ENCODE results near the gene USP25.

Gene USP25, protein sequence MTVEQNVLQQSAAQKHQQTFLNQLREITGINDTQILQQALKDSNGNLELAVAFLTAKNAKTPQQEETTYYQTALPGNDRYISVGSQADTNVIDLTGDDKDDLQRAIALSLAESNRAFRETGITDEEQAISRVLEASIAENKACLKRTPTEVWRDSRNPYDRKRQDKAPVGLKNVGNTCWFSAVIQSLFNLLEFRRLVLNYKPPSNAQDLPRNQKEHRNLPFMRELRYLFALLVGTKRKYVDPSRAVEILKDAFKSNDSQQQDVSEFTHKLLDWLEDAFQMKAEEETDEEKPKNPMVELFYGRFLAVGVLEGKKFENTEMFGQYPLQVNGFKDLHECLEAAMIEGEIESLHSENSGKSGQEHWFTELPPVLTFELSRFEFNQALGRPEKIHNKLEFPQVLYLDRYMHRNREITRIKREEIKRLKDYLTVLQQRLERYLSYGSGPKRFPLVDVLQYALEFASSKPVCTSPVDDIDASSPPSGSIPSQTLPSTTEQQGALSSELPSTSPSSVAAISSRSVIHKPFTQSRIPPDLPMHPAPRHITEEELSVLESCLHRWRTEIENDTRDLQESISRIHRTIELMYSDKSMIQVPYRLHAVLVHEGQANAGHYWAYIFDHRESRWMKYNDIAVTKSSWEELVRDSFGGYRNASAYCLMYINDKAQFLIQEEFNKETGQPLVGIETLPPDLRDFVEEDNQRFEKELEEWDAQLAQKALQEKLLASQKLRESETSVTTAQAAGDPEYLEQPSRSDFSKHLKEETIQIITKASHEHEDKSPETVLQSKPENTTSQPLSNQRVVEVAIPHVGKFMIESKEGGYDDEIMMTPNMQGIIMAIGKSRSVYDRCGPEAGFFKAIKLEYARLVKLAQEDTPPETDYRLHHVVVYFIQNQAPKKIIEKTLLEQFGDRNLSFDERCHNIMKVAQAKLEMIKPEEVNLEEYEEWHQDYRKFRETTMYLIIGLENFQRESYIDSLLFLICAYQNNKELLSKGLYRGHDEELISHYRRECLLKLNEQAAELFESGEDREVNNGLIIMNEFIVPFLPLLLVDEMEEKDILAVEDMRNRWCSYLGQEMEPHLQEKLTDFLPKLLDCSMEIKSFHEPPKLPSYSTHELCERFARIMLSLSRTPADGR

DNA sequence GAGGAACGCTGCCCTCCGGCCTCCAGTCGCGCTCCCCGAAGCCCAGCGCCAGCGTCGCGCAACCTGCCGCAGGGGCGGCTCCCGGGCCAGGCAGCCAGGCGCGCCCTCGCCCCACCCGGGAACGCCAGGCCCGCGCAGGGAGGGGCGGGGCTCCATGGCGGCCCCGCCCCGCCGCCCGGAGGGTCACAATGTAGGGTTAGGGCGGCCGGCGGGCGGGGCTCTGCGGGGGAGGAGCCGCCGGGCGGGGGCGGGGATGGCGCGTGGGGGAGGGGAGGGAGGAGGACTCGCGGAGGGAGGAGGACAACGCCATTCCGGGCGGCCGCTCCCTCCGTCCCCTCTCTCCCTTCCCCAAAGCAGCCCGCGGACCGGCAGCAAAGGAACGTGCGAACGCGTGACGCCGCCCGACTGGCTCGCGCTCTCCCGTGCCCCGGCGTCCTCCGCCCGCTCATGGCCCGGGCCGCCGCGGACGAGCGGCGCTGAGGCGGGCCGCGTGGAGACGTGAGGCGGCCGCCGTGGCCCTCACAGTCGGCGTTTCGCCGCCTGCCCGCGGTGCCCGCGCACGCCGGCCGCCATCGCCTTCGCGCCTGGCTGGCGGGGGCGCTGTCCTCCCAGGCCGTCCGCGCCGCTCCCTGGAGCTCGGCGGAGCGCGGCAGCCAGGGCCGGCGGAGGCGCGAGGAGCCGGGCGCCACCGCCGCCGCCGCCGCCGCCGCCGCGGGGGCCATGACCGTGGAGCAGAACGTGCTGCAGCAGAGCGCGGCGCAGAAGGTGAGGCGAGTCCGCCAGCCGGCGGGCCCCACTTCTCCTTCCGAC lies at the start of gene USP25:
USP25 (plus strand) TSS at position 309 of the 810 bp plus-strand sequence; CDS start at position 721, 412 bp downstream.
- ATAC-seq, result peak; percentile 78
- DNase-seq, result peak; percentile 74 to 78
- Mint-ChIP-seq H3K4me3 (peak within 1 kb of the TSS; percentile 94 to 95), H3K27ac (peak within 1 kb of the TSS; percentile 93 to 97), H3K4me1 (peaks cover 12% of the 10 kb centered on the region), H3K9me3 (no peaks in the 10 kb centered on the region), H3K27me3 (peaks cover 6% of the 10 kb centered on the region)

DNA sequence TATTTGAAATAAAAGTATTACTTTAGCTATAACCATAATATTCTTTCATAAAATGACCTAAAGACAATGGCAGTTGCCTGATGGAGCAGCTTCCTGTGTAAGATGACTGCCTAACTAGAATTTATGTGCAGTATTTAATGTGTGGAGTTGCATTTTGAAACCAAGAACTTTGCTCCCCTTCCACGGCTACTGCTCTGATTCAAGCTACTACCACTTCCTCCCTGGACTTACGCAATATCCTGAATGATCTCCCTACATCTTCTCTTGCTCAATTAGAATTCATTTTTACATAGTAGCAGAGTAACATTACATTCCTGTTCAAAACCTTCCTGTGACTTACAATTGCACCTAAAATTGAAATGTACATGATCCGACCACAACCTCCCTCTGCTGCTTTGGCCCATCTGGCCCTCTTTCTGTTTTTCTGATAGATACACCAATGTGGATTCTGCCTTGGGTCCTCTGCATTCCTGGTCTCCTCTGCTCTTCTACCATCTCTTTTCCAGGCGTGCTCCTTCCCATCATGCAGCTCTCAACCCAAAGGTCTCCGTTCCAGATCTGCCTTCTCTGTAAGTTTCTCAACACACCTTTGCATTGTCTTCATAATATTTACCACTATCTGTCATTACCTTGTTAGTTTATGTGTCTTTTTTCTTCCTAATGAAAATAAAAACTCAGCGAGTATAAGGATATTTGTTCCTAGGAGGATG lies 47.4 kb upstream of the USP25 start:
- H3K27me3 Mint-ChIP-seq, result no peaks in the 10 kb centered on the region
- peak overlapping the region; percentile 3 to 21 for H3K27ac Mint-ChIP-seq
- peak overlapping the region in 1 of 2 donors; percentile 9 for H3K4me3 Mint-ChIP-seq
- peak; percentile 85 for ATAC-seq
- DNase-seq, result peak in 1 of 2 donors; percentile 10
- H3K9me3 Mint-ChIP-seq, result no peaks in the 10 kb centered on the region
- H3K4me1 Mint-ChIP-seq, result peaks cover 8% of the 10 kb centered on the region

DNA sequence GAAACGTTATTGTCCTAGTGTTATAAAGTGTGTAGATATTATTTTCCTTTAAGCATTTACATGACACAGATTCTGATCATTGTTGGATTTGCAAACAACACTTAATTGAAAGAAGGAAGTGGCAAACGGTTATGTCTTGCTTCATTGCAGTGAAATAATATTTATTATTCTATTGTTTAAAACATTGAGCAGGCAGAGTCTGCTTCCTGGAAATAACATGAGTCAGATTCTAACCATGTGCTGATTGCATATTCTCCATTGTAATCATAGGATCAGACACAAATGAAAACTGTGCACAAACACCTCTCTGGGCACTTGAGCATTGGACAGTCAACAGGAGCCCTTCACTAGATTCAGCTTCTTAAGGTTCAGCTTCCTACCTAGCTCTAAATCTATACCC lies 46.8 kb upstream of the USP25 start:
- peak overlapping the region in 1 of 2 donors; percentile 3 for H3K27ac Mint-ChIP-seq
- ATAC-seq (no peak), DNase-seq (no peak)
- peaks cover 8% of the 10 kb centered on the region for H3K4me1 Mint-ChIP-seq
- no peaks in the 10 kb centered on the region for H3K27me3 Mint-ChIP-seq
- no peak overlapping the region for H3K4me3 Mint-ChIP-seq
- no peaks in the 10 kb centered on the region for H3K9me3 Mint-ChIP-seq

DNA sequence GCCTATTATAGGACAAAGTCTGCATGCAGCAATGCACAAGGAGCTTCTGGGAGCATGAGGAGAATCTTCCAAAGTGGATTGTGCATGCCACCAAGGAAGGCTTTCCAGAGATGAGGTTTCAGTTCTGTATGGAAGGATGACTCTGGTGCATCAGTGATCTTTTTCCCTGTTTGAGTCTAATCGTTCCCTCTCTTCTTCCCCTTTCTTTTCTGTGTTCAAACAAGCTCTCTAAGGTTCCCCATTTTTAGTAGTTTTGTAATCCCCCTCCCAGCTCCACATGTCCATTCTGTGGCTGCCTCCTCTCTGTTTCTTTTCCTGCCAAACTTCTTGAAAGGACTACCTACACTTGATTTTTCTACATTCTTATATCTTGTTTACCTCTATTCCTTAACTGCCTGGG lies 43.3 kb upstream of the USP25 start:
- ATAC-seq (no peak), DNase-seq (no peak)
- H3K4me3 Mint-ChIP-seq, result no peak overlapping the region
- peaks cover 8% of the 10 kb centered on the region for H3K4me1 Mint-ChIP-seq
- H3K9me3 Mint-ChIP-seq, result no peaks in the 10 kb centered on the region
- no peaks in the 10 kb centered on the region for H3K27me3 Mint-ChIP-seq
- H3K27ac Mint-ChIP-seq, result no peak overlapping the region

DNA sequence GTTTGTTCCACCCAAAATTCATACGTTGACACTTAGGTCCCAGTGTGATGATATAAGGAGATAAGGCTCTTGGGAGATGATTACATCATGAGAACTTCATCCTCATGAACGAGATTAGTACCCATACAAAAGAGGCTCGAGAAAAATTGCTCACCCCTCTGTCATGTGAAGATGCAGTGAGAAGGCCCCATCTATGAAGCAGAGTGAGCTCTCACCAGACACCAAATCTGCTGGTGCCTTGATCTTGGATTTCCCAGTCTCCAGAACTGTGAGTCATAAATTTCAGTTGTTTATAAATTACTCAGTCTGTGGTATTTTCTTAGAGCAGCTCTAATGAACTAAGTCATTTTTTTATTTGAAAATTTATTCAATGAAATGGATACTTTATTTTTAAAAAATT lies 42.6 kb upstream of the USP25 start:
- Mint-ChIP-seq H3K27me3 (no peaks in the 10 kb centered on the region), H3K4me3 (no peak overlapping the region), H3K9me3 (no peaks in the 10 kb centered on the region), H3K4me1 (peaks cover 6% of the 10 kb centered on the region), H3K27ac (no peak overlapping the region)
- no peak for DNase-seq
- peak; percentile 31 for ATAC-seq

DNA sequence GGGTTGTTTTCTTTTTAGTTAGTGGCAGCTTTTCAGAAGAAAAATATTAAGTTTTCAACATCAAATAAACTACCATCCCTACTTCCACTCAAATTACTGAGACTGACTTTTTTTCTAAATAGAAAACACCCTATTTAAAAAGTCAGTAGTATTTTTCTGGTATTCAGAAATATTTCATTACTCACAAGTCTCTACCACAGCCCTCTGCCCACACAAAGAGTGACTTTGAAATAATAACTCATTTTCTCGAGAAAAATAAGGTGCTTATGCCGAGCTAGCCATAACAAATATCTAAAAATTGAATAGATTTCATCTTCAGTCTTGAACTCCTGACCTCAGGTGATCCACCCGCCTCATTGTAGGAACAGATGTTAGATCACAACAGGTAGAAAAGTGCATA lies 41.8 kb upstream of the USP25 start:
- DNase-seq, result no peak
- no peak for ATAC-seq

DNA sequence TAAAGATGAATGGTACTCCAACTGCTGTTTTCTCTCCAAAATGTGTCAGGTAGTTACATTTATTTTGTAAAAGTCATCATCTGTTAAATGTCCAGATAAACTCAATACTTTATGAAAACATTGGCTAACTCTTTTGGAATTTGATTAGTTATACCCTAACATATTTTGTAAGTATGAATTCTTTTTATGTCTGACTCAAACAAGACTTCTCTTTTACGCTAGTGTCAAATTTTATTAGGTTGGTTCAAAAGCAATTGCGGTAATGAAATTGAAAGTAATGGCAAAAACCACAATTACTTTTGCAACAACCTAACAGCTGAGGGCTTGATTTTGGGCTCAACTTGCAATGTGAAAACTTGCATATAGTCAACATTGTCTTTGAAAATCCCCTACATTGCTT lies 41.0 kb upstream of the USP25 start:
- Mint-ChIP-seq H3K27ac (no peak overlapping the region), H3K4me3 (no peak overlapping the region), H3K9me3 (no peaks in the 10 kb centered on the region), H3K27me3 (no peaks in the 10 kb centered on the region), H3K4me1 (no peaks in the 10 kb centered on the region)
- DNase-seq, result no peak
- peak; percentile 37 for ATAC-seq

More for the DNA sequence above, 41.8 kb upstream of the USP25 start:
- H3K27me3 Mint-ChIP-seq, result no peaks in the 10 kb centered on the region
- H3K27ac Mint-ChIP-seq, result no peak overlapping the region
- no peaks in the 10 kb centered on the region for H3K4me1 Mint-ChIP-seq
- no peaks in the 10 kb centered on the region for H3K9me3 Mint-ChIP-seq
- H3K4me3 Mint-ChIP-seq, result no peak overlapping the region

DNA sequence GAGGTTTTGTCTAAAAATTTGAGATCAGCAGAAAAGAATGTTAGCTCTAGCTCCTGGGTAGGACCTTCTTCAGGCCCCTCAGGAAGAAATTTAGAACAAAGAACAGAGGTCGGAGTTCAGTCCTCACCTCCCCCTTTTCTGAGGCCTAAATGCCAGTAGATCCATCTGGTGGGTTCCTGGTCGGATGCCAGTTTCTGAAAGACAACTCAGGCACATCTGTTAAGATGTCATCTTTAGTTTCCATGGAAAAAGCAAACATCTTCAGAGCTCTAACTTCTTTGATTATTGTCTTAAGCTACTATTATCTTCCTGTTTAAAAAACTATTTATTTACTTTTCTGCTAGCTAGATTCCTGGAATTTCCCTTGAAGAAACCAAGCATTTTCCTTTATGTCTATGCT lies 37.1 kb upstream of the USP25 start:
- no peak overlapping the region for H3K4me3 Mint-ChIP-seq
- peaks cover 0 to 12% of the 10 kb centered on the region in 2 donors for H3K9me3 Mint-ChIP-seq
- no peaks in the 10 kb centered on the region for H3K27me3 Mint-ChIP-seq
- no peak for ATAC-seq
- DNase-seq, result no peak
- peaks cover 4% of the 10 kb centered on the region for H3K4me1 Mint-ChIP-seq
- no peak overlapping the region for H3K27ac Mint-ChIP-seq

DNA sequence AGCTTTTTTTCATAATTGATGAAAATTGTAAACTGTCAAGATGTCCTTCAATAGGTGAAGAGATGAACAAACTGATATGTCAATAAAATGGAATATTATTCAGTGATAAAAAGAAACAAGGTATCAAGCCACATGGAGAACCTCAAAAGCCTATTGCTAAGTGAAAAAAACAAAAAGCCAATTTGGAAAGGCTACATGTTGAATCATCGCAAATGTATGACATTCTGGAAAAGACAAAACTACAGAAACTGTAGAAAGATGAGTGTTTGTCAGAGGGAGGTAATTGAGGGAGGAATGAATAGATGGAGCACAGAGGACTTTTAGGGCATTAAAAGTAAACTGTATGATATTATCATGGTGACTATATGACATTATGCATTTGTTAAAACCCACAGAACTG lies 34.5 kb upstream of the USP25 start:
- Mint-ChIP-seq H3K27me3 (no peaks in the 10 kb centered on the region), H3K9me3 (peaks cover 0 to 27% of the 10 kb centered on the region in 2 donors), H3K4me1 (peaks cover 4% of the 10 kb centered on the region), H3K27ac (no peak overlapping the region), H3K4me3 (no peak overlapping the region)
- ATAC-seq (no peak), DNase-seq (no peak)

DNA sequence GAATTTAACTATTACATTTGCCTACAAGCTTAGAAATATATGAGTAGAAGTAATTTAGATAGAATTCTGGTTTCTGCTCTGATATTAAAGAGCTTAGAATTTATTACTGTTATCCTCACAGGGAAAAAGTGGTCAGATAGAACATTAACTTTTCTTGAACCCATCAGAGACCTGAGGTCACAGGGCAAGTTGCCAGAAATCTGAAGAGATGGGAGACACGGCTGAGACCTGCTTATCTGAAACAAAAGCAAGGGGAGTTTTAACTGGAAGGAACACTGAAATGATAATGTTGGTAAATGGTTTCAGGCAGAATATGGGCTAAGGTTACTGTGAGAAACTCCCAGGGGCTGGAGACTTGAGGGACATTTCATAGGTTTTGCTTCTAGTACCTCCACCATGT lies 28.0 kb upstream of the USP25 start:
- DNase-seq, result no peak
- Mint-ChIP-seq H3K4me1 (no peaks in the 10 kb centered on the region), H3K27me3 (no peaks in the 10 kb centered on the region), H3K27ac (no peak overlapping the region), H3K4me3 (no peak overlapping the region), H3K9me3 (peaks cover 4 to 49% of the 10 kb centered on the region in 2 donors)
- ATAC-seq, result no peak

DNA sequence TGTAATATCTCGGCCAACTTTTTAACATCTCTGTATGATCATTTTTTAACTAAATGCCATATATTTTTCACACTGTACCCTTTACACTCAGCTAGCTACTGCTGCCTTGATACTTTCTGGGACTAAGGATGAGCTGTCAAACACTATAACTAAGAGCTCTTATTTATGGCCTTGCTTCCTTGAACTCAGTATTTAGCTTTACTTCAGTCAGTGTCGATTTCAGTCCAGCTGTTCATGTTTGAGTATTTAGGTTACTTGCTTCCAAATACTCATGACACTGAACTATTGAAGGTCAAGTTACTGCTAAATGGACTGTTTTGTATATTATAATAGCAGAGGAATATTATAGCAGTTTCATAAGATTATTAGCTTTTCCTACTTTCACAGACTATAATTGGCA lies 25.9 kb upstream of the USP25 start:
- DNase-seq (no peak), ATAC-seq (no peak)
- Mint-ChIP-seq H3K4me1 (no peaks in the 10 kb centered on the region), H3K27ac (no peak overlapping the region), H3K9me3 (peaks cover 4 to 35% of the 10 kb centered on the region in 2 donors), H3K27me3 (no peaks in the 10 kb centered on the region), H3K4me3 (no peak overlapping the region)

DNA sequence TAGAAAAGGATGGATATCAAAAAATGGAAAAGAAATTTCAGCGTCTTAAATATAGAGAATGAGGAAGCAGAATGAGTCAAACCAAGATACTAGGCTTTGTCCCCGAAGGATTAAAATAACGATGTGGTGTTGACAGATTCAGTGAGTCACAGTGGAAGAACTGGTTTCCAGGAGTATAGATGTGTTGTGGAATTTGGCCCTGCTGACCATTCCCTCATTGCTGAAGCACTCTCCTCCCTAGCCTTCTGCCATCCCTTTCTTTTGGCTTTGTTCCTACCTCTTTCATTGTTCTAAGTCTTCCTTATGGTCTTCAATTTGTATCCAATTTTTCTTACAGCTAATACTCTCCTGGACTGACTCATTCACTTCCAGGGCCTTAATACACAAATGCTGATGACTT lies 23.1 kb upstream of the USP25 start:
- no peak for ATAC-seq
- Mint-ChIP-seq H3K27me3 (peaks cover 9% of the 10 kb centered on the region), H3K9me3 (peaks cover 4 to 23% of the 10 kb centered on the region in 2 donors), H3K4me3 (no peak overlapping the region), H3K27ac (no peak overlapping the region), H3K4me1 (no peaks in the 10 kb centered on the region)
- no peak for DNase-seq

DNA sequence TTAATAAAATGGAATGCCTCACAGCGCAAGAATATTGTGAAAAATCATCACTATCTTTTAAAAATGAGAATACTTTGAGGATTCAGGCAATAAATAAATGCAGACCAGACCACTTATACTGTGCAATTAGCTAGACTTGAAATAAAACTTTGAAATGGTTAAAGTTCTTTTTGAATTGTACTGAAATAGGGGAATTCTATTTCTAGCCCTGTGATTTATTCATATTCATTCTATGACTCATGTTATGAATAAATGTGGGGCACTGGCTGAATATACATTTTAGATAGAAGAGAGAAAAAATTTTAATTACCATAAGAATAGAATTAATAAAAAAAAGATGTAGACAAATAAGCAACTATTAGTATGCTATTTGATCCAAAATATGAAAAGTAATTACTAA lies 16.4 kb upstream of the USP25 start:
- H3K4me1 Mint-ChIP-seq, result peaks cover 5% of the 10 kb centered on the region
- no peak for DNase-seq
- no peak overlapping the region for H3K27ac Mint-ChIP-seq
- H3K4me3 Mint-ChIP-seq, result no peak overlapping the region
- H3K27me3 Mint-ChIP-seq, result peaks cover 16% of the 10 kb centered on the region
- H3K9me3 Mint-ChIP-seq, result no peaks in the 10 kb centered on the region
- no peak for ATAC-seq

DNA sequence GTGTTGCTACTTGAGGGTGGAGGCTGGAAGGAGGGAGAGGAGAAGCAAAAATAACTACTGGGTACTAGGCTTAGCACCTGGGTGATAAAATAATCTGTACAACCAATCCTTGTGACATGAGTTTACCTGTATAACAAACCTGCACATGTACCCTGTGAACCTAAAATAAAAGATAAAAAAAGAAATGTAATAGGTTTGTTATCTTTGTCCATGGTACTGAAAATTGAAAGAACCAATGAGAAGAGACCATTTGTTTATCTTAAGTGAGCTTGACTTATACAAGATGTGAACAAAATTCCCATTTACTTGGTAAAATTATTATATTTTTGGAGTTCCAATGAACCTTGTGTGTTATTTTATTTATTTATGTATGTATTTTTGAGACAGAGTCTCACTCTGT lies 11.1 kb upstream of the USP25 start:
- H3K27me3 Mint-ChIP-seq, result peaks cover 7% of the 10 kb centered on the region
- no peaks in the 10 kb centered on the region for H3K4me1 Mint-ChIP-seq
- no peak overlapping the region for H3K27ac Mint-ChIP-seq
- no peak overlapping the region for H3K4me3 Mint-ChIP-seq
- H3K9me3 Mint-ChIP-seq, result peaks cover 5 to 7% of the 10 kb centered on the region in 2 donors
- ATAC-seq (no peak), DNase-seq (no peak)

Data from stimulated activated naive CD8-positive, alpha-beta T cell treated with anti-CD3 and anti-CD28 coated beads, Interleukin-15, amount 100 ng/mL, for 72 hours (primary cell).